ENCODE measurements around the gene GPR26.

- no peak for TF ChIP-seq EZH2 (IDR thresholded peaks at IDR 0.05)
- TF ChIP-seq POLR2AphosphoS5 (IDR thresholded peaks at IDR 0.05; ENCODE audit: borderline replicate concordance, low read depth, low read length), result no peak
Measured at GRCh38 chr10:123635131-123635530, 31.0 kb upstream of the GPR26 start.
